OCI-LY3 (cell line): Measurements from ENCODE around the gene NPPB.

Experiments used
- H2AFZ ChIP-seq: fragments of 200-600, 300-600 bp; shearing (Covaris generic); 2 replicates; pipeline ENCODE4 v1.6.0; 2014; ENCODE audit warnings: antibody characterized with exemption, low read depth, low read length
- H3K27ac ChIP-seq: fragments of 200-600, 300-600 bp; sonication (generic); 2 replicates; pipeline ENCODE4 v1.5.1; 2014; ENCODE audit warnings: mild to moderate bottlenecking, low read length, moderate library complexity, mixed read lengths
- H3K27me3 ChIP-seq: fragments of 200-600, 300-600 bp; sonication (generic); 2 replicates; pipeline ENCODE4 v1.6.1; 2014; ENCODE audit warnings: low read depth, low read length, mixed read lengths
- H3K36me3 ChIP-seq: fragments of 200-600, 300-600 bp; sonication (generic); replicated peaks from 2 replicates; pipeline ENCODE3; 2014; ENCODE audit warnings: low read depth, low read length, mixed read lengths
- H3K4me1 ChIP-seq: fragments of 300-600, 200-600 bp; sonication (generic); 2 replicates; pipeline ENCODE4 v1.6.1; 2014; ENCODE audit warnings: low read length, mixed read lengths
- H3K4me2 ChIP-seq: fragments of 200-600, 300-600 bp; sonication (generic); 2 replicates; pipeline ENCODE4 v1.6.1; 2014; ENCODE audit warnings: low read length, mixed read lengths
- H3K4me3 ChIP-seq: fragments of 300-600, 200-600 bp; sonication (generic); 2 replicates; pipeline ENCODE4 v1.5.1; 2014; ENCODE audit warnings: antibody characterized with exemption, mild to moderate bottlenecking, low read length, moderate library complexity
- H3K79me2 ChIP-seq: fragments of 300-600, 200-600 bp; shearing (Covaris generic); 2 replicates; pipeline ENCODE4 v1.6.1; 2014; ENCODE audit warnings: mild to moderate bottlenecking, low read length, mixed read lengths
- H3K9ac ChIP-seq: fragments of 300-600, 200-600 bp; shearing (Covaris generic); 2 replicates; pipeline ENCODE4 v1.6.0; 2014; ENCODE audit warnings: mild to moderate bottlenecking, low read length, moderate library complexity
- H3K9me3 ChIP-seq: fragments of 200-600, 300-600 bp; shearing (Covaris generic); 2 replicates; pipeline ENCODE4 v1.6.1; 2014; ENCODE audit warnings: low read length, mixed read lengths; ENCODE audit not compliant: insufficient read depth
- H4K20me1 ChIP-seq: fragments of 200-600, 300-600 bp; sonication (generic); 2 replicates; pipeline ENCODE4 v1.6.1; 2016; ENCODE audit warnings: low read length, mixed read lengths; ENCODE audit not compliant: insufficient read depth
- EZH2phosphoT487 ChIP-seq: fragments of 200-600 bp; shearing (Covaris generic); IDR thresholded peaks from 2 replicates; pipeline ENCODE4 v1.6.1; 2018; ENCODE audit warnings: antibody characterized with exemption, mixed run types, low read depth
- TF ChIP-seq, protein P1 (sequence below): fragments of 200-600, 300-600 bp; sonication (generic); IDR thresholded peaks from 2 replicates; pipeline ENCODE4 v1.5.1; 2014; ENCODE audit warnings: antibody characterized with exemption, low read length, low read depth

NPPB gene

DNA sequence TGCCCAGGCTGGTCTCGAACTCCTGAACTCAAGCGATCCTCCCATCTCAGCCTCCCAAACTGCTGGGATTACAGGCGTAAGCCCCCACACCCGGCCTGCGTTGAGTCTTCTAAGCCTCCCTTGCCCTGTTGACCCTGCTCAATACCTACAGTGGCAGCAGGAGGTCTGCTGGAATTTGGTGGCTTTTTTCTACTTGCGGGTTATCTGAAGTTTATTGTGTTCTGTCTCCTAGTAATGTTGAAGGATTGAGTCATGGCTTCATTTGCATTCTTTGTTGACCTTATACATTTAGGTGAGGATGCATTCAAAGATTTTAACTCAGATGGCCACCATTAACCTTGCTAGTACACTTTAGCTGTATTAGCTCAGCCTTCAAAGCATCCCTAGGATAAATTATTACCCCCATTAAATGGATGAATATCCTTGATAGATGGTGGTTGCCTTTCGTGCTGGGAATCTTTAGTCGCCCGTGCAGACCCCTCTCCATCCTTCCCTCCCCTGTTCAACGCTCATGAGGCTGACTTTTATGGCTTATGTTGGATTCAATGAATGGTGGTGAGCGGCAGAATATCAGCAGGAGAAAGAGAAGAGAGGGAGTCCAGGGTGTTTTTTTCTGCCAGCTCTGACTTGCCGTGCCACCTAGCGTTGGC lies 9.7 kb upstream of the NPPB start:
- H3K4me1 ChIP-seq: no peaks in the 10 kb centered on the region
- H3K4me2 ChIP-seq: no peak overlapping the region
- H3K9ac ChIP-seq: no peak overlapping the region
- H3K36me3 ChIP-seq: no peaks in the 10 kb centered on the region
- H3K4me3 ChIP-seq: no peak overlapping the region
- 0 out of 2 replicates have a peak, but pooled peaks cover 6% of the 10 kb centered on the region for H3K27me3 ChIP-seq
- no peak overlapping the region for H2AFZ ChIP-seq
- no peak for TF ChIP-seq EZH2phosphoT487
- TF ChIP-seq, protein P1, sequence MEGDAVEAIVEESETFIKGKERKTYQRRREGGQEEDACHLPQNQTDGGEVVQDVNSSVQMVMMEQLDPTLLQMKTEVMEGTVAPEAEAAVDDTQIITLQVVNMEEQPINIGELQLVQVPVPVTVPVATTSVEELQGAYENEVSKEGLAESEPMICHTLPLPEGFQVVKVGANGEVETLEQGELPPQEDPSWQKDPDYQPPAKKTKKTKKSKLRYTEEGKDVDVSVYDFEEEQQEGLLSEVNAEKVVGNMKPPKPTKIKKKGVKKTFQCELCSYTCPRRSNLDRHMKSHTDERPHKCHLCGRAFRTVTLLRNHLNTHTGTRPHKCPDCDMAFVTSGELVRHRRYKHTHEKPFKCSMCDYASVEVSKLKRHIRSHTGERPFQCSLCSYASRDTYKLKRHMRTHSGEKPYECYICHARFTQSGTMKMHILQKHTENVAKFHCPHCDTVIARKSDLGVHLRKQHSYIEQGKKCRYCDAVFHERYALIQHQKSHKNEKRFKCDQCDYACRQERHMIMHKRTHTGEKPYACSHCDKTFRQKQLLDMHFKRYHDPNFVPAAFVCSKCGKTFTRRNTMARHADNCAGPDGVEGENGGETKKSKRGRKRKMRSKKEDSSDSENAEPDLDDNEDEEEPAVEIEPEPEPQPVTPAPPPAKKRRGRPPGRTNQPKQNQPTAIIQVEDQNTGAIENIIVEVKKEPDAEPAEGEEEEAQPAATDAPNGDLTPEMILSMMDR: no peak
- H3K79me2 ChIP-seq: no peaks in the 10 kb centered on the region
- H3K9me3 ChIP-seq: no peaks in the 10 kb centered on the region
- no peaks in the 10 kb centered on the region for H4K20me1 ChIP-seq
- H3K27ac ChIP-seq: no peak overlapping the region

DNA sequence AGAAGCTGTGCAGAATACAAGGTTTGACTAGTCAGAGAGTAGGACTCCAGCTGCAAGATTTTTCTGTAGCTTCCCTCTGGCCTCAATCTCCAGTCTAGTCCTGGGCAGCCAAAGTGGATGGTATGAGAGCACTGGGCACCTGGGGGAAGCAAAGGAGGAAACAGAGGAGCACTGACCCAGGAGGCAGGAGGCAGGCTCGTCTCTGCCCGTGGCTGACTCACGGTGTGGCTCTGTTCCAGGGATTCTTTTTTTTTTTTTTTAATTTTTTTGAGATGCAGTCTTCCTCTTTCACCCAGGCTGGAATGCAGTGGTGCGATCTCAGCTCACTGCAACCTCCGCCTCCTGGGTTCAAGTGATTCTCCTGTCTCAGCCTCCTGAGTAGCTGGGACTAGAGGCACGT lies 4.1 kb upstream of the NPPB start:
- Histone ChIP-seq H3K36me3 (no peaks in the 10 kb centered on the region), H3K4me1 (no peaks in the 10 kb centered on the region), H3K79me2 (no peaks in the 10 kb centered on the region), H2AFZ (no peak overlapping the region), H3K9ac (no peak overlapping the region), H4K20me1 (no peaks in the 10 kb centered on the region; the same call in 1 of the 2 replicates), H3K4me2 (no peak overlapping the region), H3K27me3 (no peaks in the 10 kb centered on the region), H3K27ac (no peak overlapping the region), H3K9me3 (no peaks in the 10 kb centered on the region), H3K4me3 (no peak overlapping the region)
- TF ChIP-seq, protein P1: no peak
- no peak for TF ChIP-seq EZH2phosphoT487

DNA sequence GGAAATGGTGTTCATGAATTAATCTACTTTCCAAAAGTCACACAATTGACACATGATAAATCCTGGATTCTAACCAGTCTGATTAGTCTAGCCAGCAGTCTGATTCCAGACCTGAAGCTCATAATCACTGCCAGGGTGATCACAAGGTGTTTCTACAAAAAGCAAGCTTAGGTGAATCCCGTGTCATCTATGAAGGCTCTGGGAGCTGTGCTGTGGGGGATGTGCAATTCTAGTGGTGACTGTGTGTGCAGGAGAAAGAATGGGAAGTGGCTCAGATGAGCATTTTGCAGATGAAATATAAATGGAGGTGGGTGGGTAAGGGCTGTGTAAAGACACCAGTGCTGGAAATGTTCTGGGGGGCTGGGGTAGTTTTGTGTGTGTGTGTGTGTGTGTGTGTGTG lies 1.8 kb upstream of the NPPB start:
- no peak for TF ChIP-seq EZH2phosphoT487
- TF ChIP-seq, protein P1: no peak
- no peaks in the 10 kb centered on the region for H3K9me3 ChIP-seq
- H3K4me1 ChIP-seq: peaks cover 8% of the 10 kb centered on the region; the same call in 1 of the 2 replicates
- no peak overlapping the region for H3K4me2 ChIP-seq
- no peaks in the 10 kb centered on the region; the same call in 1 of the 2 replicates for H4K20me1 ChIP-seq
- no peaks in the 10 kb centered on the region for H3K79me2 ChIP-seq
- H3K27me3 ChIP-seq: no peaks in the 10 kb centered on the region
- H3K9ac ChIP-seq: no peak overlapping the region
- no peaks in the 10 kb centered on the region for H3K36me3 ChIP-seq
- no peak overlapping the region for H2AFZ ChIP-seq
- no peak overlapping the region for H3K27ac ChIP-seq
- no peak overlapping the region for H3K4me3 ChIP-seq

DNA sequence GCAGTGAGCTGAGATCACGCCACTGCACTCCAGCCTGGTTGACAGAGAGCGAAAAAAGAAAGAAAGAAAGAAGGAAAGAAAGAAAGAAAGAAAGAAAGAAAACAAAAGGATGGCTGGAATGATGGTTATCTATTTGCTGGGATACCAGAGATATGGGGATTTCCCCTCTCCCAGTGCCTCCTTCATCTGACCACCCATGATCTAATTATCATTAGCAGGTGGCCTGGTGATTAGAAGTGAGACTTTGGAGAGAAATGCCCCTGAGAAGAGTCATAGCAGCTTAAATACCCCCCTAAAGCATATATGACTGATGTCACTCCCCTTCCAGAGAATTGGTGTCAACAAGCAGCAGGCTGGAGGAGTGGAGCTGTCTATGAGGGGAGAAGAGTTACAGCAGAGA lies 1.3 kb upstream of the NPPB start:
- Histone ChIP-seq H3K4me2 (no peak overlapping the region), H3K9me3 (no peaks in the 10 kb centered on the region), H3K4me1 (peaks cover 8% of the 10 kb centered on the region; the same call in 1 of the 2 replicates), H3K36me3 (no peaks in the 10 kb centered on the region), H2AFZ (no peak overlapping the region), H3K27me3 (no peaks in the 10 kb centered on the region), H3K9ac (no peak overlapping the region), H4K20me1 (no peaks in the 10 kb centered on the region; the same call in 1 of the 2 replicates), H3K79me2 (no peaks in the 10 kb centered on the region), H3K27ac (no peak overlapping the region), H3K4me3 (no peak overlapping the region)
- no peak for TF ChIP-seq EZH2phosphoT487
- TF ChIP-seq, protein P1: no peak
